CD4-positive, alpha-beta T cell treated with Interleukin-4 for 4 hours (primary cell): ENCODE results near the gene CCP110.
A peak's percentile ranks its signal among the peaks of the same experiment; 100 is the strongest.

Experiments
- DNase-seq: peaks from one replicate; pipeline ENCODE4 v3.0.0-alpha.2; 2020

CCP110 gene

GRCh38 chr16:19601083-19601976 is 77.6 kb downstream of the CCP110 start:
- DNase-seq = peak; percentile 24
